ENCODE data around the gene GRIA1. TPM values are rescaled to one million over a fixed set of nuclear protein-coding genes. Genes with fewer than 3 reads are reported as not detected.
"Not testable (repeated sequence)": the region's sequence is repeated elsewhere in the genome, so short reads cannot be mapped to it uniquely, and the experiment has no call there.

Gene GRIA1
- polyA plus RNA-seq, 1 experiment, result 6.7 TPM

DNA sequence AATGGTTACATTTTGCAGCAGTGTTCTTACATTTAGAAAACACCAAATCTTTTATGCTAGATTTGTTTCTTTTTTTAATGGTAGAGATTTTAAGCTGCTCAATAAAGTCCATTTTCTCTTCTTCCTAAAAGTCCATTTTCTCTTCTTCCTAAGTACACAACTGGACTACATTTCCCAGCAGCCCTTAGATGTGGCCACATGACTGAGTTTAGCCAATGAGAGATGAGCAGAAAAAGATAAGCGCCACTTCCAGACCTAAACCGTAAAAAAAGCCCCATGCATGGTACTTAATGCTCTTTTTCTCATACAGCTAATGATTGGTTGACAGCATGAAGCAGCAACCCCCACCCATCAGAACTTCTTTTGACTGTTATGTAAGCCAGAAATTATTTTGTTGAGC is 341.5 kb downstream of the GRIA1 start:
- Histone ChIP-seq H3K36me3 (ENCODE audit: control insufficient read depth, insufficient read depth, low read length) (no peaks in the 10 kb centered on the region), H3K4me3 (ENCODE audit: low read depth, low read length) (no peak overlapping the region), H3K27me3 (ENCODE audit: control insufficient read depth, insufficient read depth, low read length) (no peaks in the 10 kb centered on the region)
- ChIA-PET POLR2A (no interaction called here), CTCF (no interaction called here)
- TF ChIP-seq, protein P1, sequence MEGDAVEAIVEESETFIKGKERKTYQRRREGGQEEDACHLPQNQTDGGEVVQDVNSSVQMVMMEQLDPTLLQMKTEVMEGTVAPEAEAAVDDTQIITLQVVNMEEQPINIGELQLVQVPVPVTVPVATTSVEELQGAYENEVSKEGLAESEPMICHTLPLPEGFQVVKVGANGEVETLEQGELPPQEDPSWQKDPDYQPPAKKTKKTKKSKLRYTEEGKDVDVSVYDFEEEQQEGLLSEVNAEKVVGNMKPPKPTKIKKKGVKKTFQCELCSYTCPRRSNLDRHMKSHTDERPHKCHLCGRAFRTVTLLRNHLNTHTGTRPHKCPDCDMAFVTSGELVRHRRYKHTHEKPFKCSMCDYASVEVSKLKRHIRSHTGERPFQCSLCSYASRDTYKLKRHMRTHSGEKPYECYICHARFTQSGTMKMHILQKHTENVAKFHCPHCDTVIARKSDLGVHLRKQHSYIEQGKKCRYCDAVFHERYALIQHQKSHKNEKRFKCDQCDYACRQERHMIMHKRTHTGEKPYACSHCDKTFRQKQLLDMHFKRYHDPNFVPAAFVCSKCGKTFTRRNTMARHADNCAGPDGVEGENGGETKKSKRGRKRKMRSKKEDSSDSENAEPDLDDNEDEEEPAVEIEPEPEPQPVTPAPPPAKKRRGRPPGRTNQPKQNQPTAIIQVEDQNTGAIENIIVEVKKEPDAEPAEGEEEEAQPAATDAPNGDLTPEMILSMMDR (IDR thresholded peaks at IDR 0.05; ENCODE audit: insufficient read depth, low read depth, low read length), result no peak
- no peak for DNase-seq (ENCODE audit: low read depth)

DNA sequence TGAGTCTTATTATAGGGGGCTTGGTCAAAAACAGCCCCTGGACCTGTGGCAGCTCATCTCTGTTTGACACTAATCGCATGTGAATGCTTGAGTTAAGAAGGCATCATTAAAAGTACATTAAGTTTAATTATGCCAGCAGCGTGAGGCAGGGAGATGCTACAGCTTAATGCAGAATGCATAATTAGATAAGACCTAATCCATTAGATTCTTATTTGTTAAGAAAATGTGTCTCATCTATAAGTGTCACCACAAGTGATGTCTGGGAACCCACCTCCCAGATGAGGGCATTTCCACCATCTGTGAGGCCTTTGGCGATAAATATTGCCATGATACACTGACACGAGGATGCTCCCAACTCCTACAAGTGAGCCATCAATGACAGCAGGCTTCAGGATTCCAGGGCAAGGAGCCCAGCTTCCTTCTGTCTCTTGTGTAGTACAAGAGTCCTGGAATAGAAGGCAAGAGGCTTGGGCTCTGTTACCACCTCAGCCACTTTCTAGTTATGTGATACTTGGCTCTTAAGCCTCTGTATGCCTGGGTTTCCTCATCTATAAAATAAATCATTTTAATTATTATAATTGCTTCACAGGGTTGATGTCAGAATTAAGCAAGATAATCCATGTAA is 345.5 kb downstream of the GRIA1 start:
- H3K27me3 ChIP-seq (ENCODE audit: control insufficient read depth, insufficient read depth, low read length), result no peaks in the 10 kb centered on the region
- POLR2A ChIA-PET, result interaction anchor here (0.5 kb wide), 1 partner anchor 13 kb away, joined by 3 read pairs; no protein-coding TSS in a partner anchor
- no peak overlapping the region for H3K4me3 ChIP-seq (ENCODE audit: low read depth, low read length)
- DNase-seq (ENCODE audit: low read depth), result no peak
- TF ChIP-seq, protein P1 (IDR thresholded peaks at IDR 0.05; ENCODE audit: insufficient read depth, low read depth, low read length), result no peak
- CTCF ChIA-PET, result no interaction called here
- no peaks in the 10 kb centered on the region for H3K36me3 ChIP-seq (ENCODE audit: control insufficient read depth, insufficient read depth, low read length)

DNA sequence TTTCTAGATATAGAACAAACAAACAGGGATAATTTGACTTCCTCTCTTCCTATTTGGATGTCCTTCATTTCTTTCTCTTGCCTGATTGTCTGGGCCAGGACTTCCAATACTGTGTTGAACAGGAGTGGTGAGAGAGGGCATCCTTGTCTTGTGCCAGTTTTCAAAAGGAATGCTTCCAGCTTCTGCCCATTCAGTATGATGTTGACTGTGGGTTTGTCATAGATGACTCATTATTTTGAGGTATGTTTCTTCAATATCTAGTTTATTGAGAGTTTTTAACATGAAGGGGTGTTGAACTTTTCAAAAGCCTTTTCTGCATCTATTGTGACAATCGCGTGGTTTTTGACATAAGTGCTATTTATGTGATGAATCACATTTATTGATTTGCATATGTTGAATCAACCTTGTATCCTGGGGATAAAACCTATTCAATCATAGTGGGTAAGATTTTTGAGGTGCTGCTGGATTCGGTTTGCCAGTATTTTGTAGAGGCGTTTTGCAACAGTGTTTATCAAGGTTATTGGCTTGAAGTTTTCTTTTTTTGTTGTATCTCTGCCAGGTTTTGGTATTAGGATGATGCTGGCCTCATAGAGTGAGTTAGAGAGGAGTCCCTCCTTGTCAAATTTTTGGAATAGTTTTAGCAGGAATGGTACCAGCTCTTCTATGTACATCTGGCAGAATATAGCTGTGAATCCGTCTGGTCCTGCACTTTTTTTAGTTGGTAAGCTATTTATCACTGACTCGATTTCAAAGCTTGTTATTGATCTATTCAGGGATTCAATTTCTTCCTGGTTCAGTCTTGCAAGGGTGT is 359.0 kb downstream of the GRIA1 start:
- H3K36me3 ChIP-seq (ENCODE audit: control insufficient read depth, insufficient read depth, low read length); H3K4me3 ChIP-seq (ENCODE audit: low read depth, low read length); DNase-seq (ENCODE audit: low read depth); POLR2A ChIA-PET; H3K27me3 ChIP-seq (ENCODE audit: control insufficient read depth, insufficient read depth, low read length): not testable (repeated sequence)
- CTCF ChIA-PET, result interaction anchor here (0.7 to 1.8 kb wide), 2 partner anchors 10 to 317 kb away, joined by 3 to 4 read pairs; no protein-coding TSS in a partner anchor

DNA sequence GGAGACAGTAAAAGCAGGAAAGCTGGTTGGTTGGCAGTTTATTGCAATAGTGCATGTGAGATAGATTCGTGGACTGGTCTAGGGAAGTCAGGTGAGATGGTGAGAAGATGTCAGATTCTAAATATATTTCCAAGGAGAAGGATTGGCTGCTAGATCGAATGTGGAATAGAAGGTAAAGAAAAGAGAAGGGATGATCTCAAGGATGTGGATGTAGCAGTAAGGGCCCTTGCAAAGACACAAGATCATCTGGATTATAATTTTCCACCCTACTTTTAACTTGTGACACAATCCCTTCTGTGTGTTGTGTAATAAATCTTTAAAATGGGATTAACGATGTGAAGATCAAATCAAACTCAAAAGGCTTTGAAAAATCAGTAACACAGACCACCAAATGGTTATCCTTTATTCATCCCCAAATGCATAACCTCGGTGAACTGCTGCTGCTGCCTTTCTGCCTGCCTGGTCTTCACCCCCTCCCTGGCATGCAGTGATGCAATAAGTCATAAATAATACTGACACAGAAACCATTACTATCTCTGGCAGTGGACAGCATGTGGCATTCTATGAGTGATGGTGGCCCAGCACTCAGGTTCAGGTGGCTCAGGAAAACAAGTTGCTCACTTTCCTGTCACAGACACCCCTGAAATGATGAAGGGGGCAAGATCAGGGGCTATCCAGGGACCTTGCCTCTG is 369.9 kb downstream of the GRIA1 start:
- H3K36me3 ChIP-seq (ENCODE audit: control insufficient read depth, insufficient read depth, low read length), result no peaks in the 10 kb centered on the region
- POLR2A ChIA-PET, result no interaction called here
- H3K27me3 ChIP-seq (ENCODE audit: control insufficient read depth, insufficient read depth, low read length), result no peaks in the 10 kb centered on the region
- TF ChIP-seq, protein P1 (IDR thresholded peaks at IDR 0.05; ENCODE audit: insufficient read depth, low read depth, low read length), result no peak
- CTCF ChIA-PET, result interaction anchor here (1.2 kb wide), 1 partner anchor 10 kb away, joined by 4 read pairs; no protein-coding TSS in a partner anchor
- H3K4me3 ChIP-seq (ENCODE audit: low read depth, low read length), result no peak overlapping the region
- no peak for DNase-seq (ENCODE audit: low read depth)

DNA sequence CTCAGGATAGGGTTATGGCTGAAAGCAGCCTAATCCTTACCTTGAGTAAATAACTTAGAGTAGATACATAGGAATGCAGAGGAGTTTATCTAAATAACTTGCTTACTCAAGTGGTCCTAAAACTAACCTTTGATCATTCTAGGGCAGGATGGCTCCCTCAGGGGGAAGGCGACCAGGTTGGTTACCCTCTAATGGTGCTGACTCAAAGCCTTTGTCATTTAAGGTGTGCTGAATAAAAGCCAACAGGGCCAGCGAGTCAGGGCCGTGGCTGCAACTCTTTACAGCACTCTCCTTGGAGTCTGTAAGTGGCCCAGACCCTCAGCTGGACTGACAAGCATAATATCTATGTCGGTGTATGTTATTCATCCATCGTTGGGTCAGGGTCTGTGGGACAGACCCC is 372.4 kb downstream of the GRIA1 start:
- H3K27me3 ChIP-seq (ENCODE audit: control insufficient read depth, insufficient read depth, low read length); DNase-seq (ENCODE audit: low read depth); POLR2A ChIA-PET; H3K36me3 ChIP-seq (ENCODE audit: control insufficient read depth, insufficient read depth, low read length); H3K4me3 ChIP-seq (ENCODE audit: low read depth, low read length); CTCF ChIA-PET: not testable (repeated sequence)

Small RNA genes lying within 50 kb of the gene (small RNA-seq; reads per million reads assigned to genes)
- not detected for gene RN7SL177P (ENCODE audit: insufficient read length, low read depth, low replicate concordance)

Measured in BJ (cell line).